Neural cell (in vitro differentiated cells): Measurements from ENCODE around the gene B4GALNT3.

Experiments used
- EZH2 ChIP-seq: fragments of 200-600, 300-800 bp; shearing (Covaris generic), sonication (generic); IDR thresholded peaks from 2 replicates; pipeline ENCODE4 v1.6.1; 2014; ENCODE audit warnings: antibody characterized with exemption, low read length, borderline replicate concordance, mild to moderate bottlenecking; ENCODE audit not compliant: insufficient read depth, poor library complexity, severe bottlenecking
- MXI1 ChIP-seq: fragments of 450-650 bp; conservative IDR thresholded peaks from 2 replicates; pipeline ENCODE4 v1.6.1; 2014; ENCODE audit warnings: antibody characterized with exemption, mild to moderate bottlenecking; ENCODE audit not compliant: poor library complexity, severe bottlenecking
- POLR2AphosphoS5 ChIP-seq: IDR thresholded peaks from 2 replicates; pipeline ENCODE4 v1.6.1; 2012
- TF ChIP-seq, protein P1 (sequence below): fragments of 450-650 bp; IDR thresholded peaks from 2 replicates; pipeline ENCODE4 v1.5.1; 2014; ENCODE audit warnings: antibody characterized with exemption, mild to moderate bottlenecking, moderate library complexity; ENCODE audit not compliant: poor library complexity, severe bottlenecking
- TF ChIP-seq, protein P2 (sequence below): IDR thresholded peaks from 2 replicates; pipeline ENCODE4 v1.6.1; 2012; ENCODE audit warnings: borderline replicate concordance

DNA sequence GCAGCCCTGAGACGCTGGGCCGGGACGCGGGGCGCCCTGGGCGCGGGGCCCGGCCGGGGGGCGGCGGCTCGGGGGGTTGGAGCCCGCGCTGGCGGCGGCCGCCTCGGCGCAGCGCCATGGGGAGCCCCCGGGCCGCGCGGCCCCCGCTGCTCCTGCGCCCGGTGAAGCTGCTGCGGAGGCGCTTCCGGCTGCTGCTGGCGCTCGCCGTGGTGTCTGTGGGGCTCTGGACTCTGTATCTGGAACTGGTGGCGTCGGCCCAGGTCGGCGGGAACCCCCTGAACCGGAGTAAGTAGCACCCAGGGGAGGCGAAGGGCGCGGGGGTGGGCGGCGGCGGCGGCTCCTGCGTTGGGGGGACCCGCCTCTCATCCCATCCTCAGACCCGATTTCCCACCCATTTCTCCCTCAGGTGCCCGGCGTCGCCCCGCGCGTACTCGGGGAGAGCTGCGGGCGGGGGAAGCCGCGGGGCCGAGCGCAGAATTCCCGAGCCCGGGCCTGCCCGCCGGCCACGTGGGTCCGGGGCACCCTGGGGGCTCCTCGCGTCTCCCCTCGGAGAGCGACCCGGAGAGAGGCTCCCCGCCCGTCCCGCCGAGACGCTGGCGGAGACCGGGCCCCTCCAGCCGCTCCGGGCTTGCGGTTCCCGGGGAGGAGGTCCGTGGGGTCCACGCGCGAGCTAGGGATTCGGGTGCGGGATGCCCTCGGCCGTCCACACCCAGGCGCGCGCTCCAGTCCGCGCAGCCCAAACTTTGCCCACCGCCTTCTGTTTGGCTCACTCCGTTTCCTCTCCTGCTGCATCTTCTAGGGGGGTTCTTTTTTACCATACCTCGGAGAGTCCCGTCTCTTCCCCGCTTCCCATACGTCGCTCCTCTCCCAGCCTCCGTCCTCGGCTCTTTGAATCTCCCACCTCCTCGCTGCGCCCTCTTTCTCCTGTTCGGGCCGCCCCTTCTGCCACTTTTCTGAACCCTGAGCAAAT lies 807 bp downstream of the B4GALNT3 start:
- TF ChIP-seq, protein P1, sequence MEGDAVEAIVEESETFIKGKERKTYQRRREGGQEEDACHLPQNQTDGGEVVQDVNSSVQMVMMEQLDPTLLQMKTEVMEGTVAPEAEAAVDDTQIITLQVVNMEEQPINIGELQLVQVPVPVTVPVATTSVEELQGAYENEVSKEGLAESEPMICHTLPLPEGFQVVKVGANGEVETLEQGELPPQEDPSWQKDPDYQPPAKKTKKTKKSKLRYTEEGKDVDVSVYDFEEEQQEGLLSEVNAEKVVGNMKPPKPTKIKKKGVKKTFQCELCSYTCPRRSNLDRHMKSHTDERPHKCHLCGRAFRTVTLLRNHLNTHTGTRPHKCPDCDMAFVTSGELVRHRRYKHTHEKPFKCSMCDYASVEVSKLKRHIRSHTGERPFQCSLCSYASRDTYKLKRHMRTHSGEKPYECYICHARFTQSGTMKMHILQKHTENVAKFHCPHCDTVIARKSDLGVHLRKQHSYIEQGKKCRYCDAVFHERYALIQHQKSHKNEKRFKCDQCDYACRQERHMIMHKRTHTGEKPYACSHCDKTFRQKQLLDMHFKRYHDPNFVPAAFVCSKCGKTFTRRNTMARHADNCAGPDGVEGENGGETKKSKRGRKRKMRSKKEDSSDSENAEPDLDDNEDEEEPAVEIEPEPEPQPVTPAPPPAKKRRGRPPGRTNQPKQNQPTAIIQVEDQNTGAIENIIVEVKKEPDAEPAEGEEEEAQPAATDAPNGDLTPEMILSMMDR, result no peak
- TF ChIP-seq EZH2 (no peak), MXI1 (peak; percentile 50), POLR2AphosphoS5 (no peak)
- TF ChIP-seq, protein P2, sequence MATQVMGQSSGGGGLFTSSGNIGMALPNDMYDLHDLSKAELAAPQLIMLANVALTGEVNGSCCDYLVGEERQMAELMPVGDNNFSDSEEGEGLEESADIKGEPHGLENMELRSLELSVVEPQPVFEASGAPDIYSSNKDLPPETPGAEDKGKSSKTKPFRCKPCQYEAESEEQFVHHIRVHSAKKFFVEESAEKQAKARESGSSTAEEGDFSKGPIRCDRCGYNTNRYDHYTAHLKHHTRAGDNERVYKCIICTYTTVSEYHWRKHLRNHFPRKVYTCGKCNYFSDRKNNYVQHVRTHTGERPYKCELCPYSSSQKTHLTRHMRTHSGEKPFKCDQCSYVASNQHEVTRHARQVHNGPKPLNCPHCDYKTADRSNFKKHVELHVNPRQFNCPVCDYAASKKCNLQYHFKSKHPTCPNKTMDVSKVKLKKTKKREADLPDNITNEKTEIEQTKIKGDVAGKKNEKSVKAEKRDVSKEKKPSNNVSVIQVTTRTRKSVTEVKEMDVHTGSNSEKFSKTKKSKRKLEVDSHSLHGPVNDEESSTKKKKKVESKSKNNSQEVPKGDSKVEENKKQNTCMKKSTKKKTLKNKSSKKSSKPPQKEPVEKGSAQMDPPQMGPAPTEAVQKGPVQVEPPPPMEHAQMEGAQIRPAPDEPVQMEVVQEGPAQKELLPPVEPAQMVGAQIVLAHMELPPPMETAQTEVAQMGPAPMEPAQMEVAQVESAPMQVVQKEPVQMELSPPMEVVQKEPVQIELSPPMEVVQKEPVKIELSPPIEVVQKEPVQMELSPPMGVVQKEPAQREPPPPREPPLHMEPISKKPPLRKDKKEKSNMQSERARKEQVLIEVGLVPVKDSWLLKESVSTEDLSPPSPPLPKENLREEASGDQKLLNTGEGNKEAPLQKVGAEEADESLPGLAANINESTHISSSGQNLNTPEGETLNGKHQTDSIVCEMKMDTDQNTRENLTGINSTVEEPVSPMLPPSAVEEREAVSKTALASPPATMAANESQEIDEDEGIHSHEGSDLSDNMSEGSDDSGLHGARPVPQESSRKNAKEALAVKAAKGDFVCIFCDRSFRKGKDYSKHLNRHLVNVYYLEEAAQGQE, result no peak
